ENCODE data around the gene ZBTB37. TPM values are rescaled to one million over a fixed set of nuclear protein-coding genes. Genes with fewer than 3 reads are reported as not detected.
A peak's percentile ranks its signal among the peaks of the same experiment; 100 is the strongest.

Gene ZBTB37
- total RNA-seq, 2 experiments from 2014 or later: 15.1 to 16.0 TPM

GRCh38 chr1:173865468-173866164 is 2.6 kb upstream of the ZBTB37 start:
- Histone ChIP-seq H3K4me1 (ENCODE audit: insufficient read depth, low read length) (peaks cover 46% of the 10 kb centered on the region), H3K9me3 (ENCODE audit: control insufficient read depth in 1 of 2, insufficient read depth in 1 of 2, low read length in 2 of 2) (no peaks in the 10 kb centered on the region), H3K36me3 (ENCODE audit: insufficient read depth, low read length) (peaks cover 54% of the 10 kb centered on the region), H3K27ac (ENCODE audit: low read depth in 1 of 2, low read length in 2 of 2) (peak overlapping the region in 1 of 2 donors; percentile 96), H3K4me3 (ENCODE audit: low read length) (peak overlapping the region; percentile 90), H3K27me3 (ENCODE audit: control insufficient read depth in 1 of 2, insufficient read depth in 2 of 2, low read length in 2 of 2) (no peaks in the 10 kb centered on the region)
- Mint-ChIP-seq H3K9me3 (no peaks in the 10 kb centered on the region), H3K4me3 (peak overlapping the region; percentile 93), H3K4me1 (ENCODE audit: low read depth) (peaks cover 68% of the 10 kb centered on the region), H3K27me3 (no peaks in the 10 kb centered on the region), H3K36me3 (ENCODE audit: low read depth) (peaks cover 76% of the 10 kb centered on the region), H3K27ac (peak overlapping the region; percentile 95)
- intact Hi-C loops (cut with DNase I, micrococcal nuclease): loop anchor here (2.0 to 5.0 kb wide), 4 partner anchors 153 to 1132 kb away; partner anchors contain the start of genes CACYBP (in 1 of the 2), KLHL20 (in 1 of the 2) and PRDX6 (in 1 of the 2)
- ATAC-seq (ENCODE audit: poor library complexity) (no peak), DNase-seq (no peak)
- POLR2A ChIA-PET: interaction anchor here (0.9 to 7.9 kb wide), 6 partner anchors 13 to 1134 kb away, joined by 3 to 96 read pairs (median 4); partner anchors contain the start of genes CACYBP, CENPL, DARS2 and RC3H1
- no peak for TF ChIP-seq CTCF (IDR thresholded peaks at IDR 0.05)
- CTCF ChIA-PET: no interaction called here

- DNase-seq: peak in 1 of 14 experiments; percentile 13
- H3K4me3 ChIP-seq (ENCODE audit: low read length): peak overlapping the region; percentile 90
- no peaks in the 10 kb centered on the region for H3K9me3 ChIP-seq (ENCODE audit: control insufficient read depth in 1 of 2, insufficient read depth in 1 of 2, low read length in 2 of 2)
- H3K27ac Mint-ChIP-seq: peak overlapping the region; percentile 95
- no peaks in the 10 kb centered on the region for H3K27me3 ChIP-seq (ENCODE audit: control insufficient read depth in 1 of 2, insufficient read depth in 2 of 2, low read length in 2 of 2)
- H3K36me3 ChIP-seq (ENCODE audit: insufficient read depth, low read length): peaks cover 54% of the 10 kb centered on the region
- ChIA-PET CTCF (no interaction called here), POLR2A (interaction anchor here (1.2 to 7.9 kb wide), 5 partner anchors 14 to 1133 kb away, joined by 4 to 96 read pairs (median 7); partner anchors contain the start of genes CACYBP, CENPL, DARS2 and RC3H1)
- peak overlapping the region; percentile 96 for H3K27ac ChIP-seq (ENCODE audit: low read depth in 1 of 2, low read length in 2 of 2)
- no peaks in the 10 kb centered on the region for H3K9me3 Mint-ChIP-seq
- peak overlapping the region; percentile 93 for H3K4me3 Mint-ChIP-seq
- peaks cover 85% of the 10 kb centered on the region for H3K36me3 Mint-ChIP-seq (ENCODE audit: low read depth)
- intact Hi-C loops (cut with DNase I, micrococcal nuclease): loop anchor here (2.0 to 5.0 kb wide), 4 partner anchors 154 to 1131 kb away; partner anchors contain the start of genes CACYBP (in 1 of the 2), KLHL20 (in 1 of the 2) and PRDX6 (in 1 of the 2)
- no peak for TF ChIP-seq CTCF (IDR thresholded peaks at IDR 0.05)
- H3K4me1 ChIP-seq (ENCODE audit: insufficient read depth, low read length): peaks cover 54% of the 10 kb centered on the region
- peaks cover 77% of the 10 kb centered on the region for H3K4me1 Mint-ChIP-seq (ENCODE audit: low read depth)
- ATAC-seq (ENCODE audit: poor library complexity): no peak
- H3K27me3 Mint-ChIP-seq: no peaks in the 10 kb centered on the region
These were observed 1.6 kb upstream of the ZBTB37 start for GRCh38 chr1:173866413-173867115.

- ATAC-seq (ENCODE audit: poor library complexity): no peak
- ChIA-PET CTCF (no interaction called here), POLR2A (interaction anchor here (1.0 to 7.9 kb wide), 14 partner anchors 11 to 1335 kb away, joined by 3 to 96 read pairs (median 7); partner anchors contain the start of genes CACYBP, CENPL, DARS2 and KLHL20)
- Histone ChIP-seq H3K4me1 (ENCODE audit: insufficient read depth, low read length) (peaks cover 56% of the 10 kb centered on the region), H3K27ac (ENCODE audit: low read depth in 1 of 2, low read length in 2 of 2) (peak overlapping the region; percentile 96), H3K27me3 (ENCODE audit: control insufficient read depth in 1 of 2, insufficient read depth in 2 of 2, low read length in 2 of 2) (no peaks in the 10 kb centered on the region), H3K36me3 (ENCODE audit: insufficient read depth, low read length) (peaks cover 49% of the 10 kb centered on the region), H3K4me3 (ENCODE audit: low read length) (peak overlapping the region; percentile 90), H3K9me3 (ENCODE audit: control insufficient read depth in 1 of 2, insufficient read depth in 1 of 2, low read length in 2 of 2) (no peaks in the 10 kb centered on the region)
- H3K27me3 Mint-ChIP-seq: no peaks in the 10 kb centered on the region
- no peaks in the 10 kb centered on the region for H3K9me3 Mint-ChIP-seq
- no peak for TF ChIP-seq CTCF (IDR thresholded peaks at IDR 0.05)
- DNase-seq: peak in 5 of 14 experiments; percentile 3 to 59 (median 5)
- H3K4me3 Mint-ChIP-seq: peak overlapping the region; percentile 93
- intact Hi-C loops (cut with DNase I, micrococcal nuclease): loop anchor here (2.0 to 5.0 kb wide), 4 partner anchors 154 to 1130 kb away; partner anchors contain the start of genes CACYBP (in 1 of the 2), KLHL20 (in 1 of the 2) and PRDX6 (in 1 of the 2)
- peaks cover 82% of the 10 kb centered on the region for H3K36me3 Mint-ChIP-seq (ENCODE audit: low read depth)
- peak overlapping the region; percentile 95 for H3K27ac Mint-ChIP-seq
- H3K4me1 Mint-ChIP-seq (ENCODE audit: low read depth): peaks cover 81% of the 10 kb centered on the region
These were observed 933 bp upstream of the ZBTB37 start for GRCh38 chr1:173867141-173867752.
